BLaER1 treated with 17β-estradiol and CSF1 and Interleukin-3, amounts not matched to agents 10 nM and 100 nM (cell line): Measurements from ENCODE around the gene LVRN.

Experiments
- H3K27ac ChIP-seq, 11 experiments: shearing (Covaris generic); formaldehyde crosslinking; 2 replicates each; pipeline ENCODE4 v1.8.1; 2022
- H3K27me3 ChIP-seq, 11 experiments: shearing (Covaris generic); formaldehyde crosslinking; 2 replicates each; pipeline ENCODE4 v1.8.1; 2022
- H3K36me3 ChIP-seq, 11 experiments: shearing (Covaris generic); formaldehyde crosslinking; 2 replicates each; pipeline ENCODE4 v1.8.1; 2022
- H3K4me1 ChIP-seq, 10 experiments: shearing (Covaris generic); formaldehyde crosslinking; 2 replicates each; pipeline ENCODE4 v1.8.1; 2022
- H3K4me2 ChIP-seq, 11 experiments: shearing (Covaris generic); formaldehyde crosslinking; 2 replicates each; pipeline ENCODE4 v1.8.1; 2022
- H3K4me3 ChIP-seq, 10 experiments: shearing (Covaris generic); formaldehyde crosslinking; 2 replicates each; pipeline ENCODE4 v1.8.1; 2022
- H3K9ac ChIP-seq, 11 experiments: shearing (Covaris generic); formaldehyde crosslinking; 2 replicates each; pipeline ENCODE4 v1.8.1; 2022
- H3K9me3 ChIP-seq, 11 experiments: shearing (Covaris generic); formaldehyde crosslinking; replicated peaks in 1 of 11; 2 replicates each; pipeline ENCODE4 v1.8.1; 2022
- H4K20me1 ChIP-seq, 11 experiments: shearing (Covaris generic); formaldehyde crosslinking; 2 replicates each; pipeline ENCODE4 v1.8.1; 2022
- Cebpa-rat ChIP-seq, 11 experiments: shearing (Covaris generic); IDR thresholded peaks; 2 replicates each; pipeline ENCODE4 v1.8.1; 2022

The LVRN gene

DNA sequence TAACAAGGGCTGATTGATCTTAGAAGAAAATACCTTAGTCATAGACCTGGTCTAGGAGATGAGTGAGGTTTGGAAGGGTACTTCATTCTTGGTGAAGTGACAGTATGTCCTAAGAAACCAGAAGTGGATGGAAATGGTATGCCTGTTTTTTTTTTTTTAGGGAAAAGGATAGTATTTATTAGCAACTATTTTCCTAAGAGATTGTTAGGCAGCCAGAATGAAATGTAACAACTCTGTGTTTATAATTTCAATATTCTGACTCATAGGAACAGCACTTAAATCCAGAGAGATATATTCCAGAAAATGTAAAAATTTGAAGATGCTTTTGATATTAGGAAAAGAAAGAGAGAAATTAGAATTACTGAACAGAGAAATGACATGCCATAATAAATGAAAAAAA, 48.8 kb downstream of the LVRN start:
- no peak for TF ChIP-seq Cebpa-rat (IDR thresholded peaks at IDR 0.05)
- no peaks in the 10 kb centered on the region for H4K20me1 ChIP-seq
- no peaks in the 10 kb centered on the region for H3K27me3 ChIP-seq
- H3K36me3 ChIP-seq: no peaks in the 10 kb centered on the region
- H3K4me2 ChIP-seq: no peak overlapping the region
- H3K9ac ChIP-seq: no peak overlapping the region
- H3K4me1 ChIP-seq: no peaks in the 10 kb centered on the region
- H3K9me3 ChIP-seq: no peaks in the 10 kb centered on the region
- H3K4me3 ChIP-seq: no peak overlapping the region
- H3K27ac ChIP-seq: no peak overlapping the region

- Histone ChIP-seq H3K36me3 (no peaks in the 10 kb centered on the region), H3K9ac (no peak overlapping the region), H3K27me3 (no peaks in the 10 kb centered on the region), H3K27ac (no peak overlapping the region), H3K4me2 (no peak overlapping the region), H3K4me1 (no peaks in the 10 kb centered on the region), H3K4me3 (no peak overlapping the region), H3K9me3 (no peaks in the 10 kb centered on the region), H4K20me1 (no peaks in the 10 kb centered on the region)
- TF ChIP-seq Cebpa-rat (IDR thresholded peaks at IDR 0.05): no peak
Measured at GRCh38 chr5:116013207-116013785, 51.0 kb downstream of the LVRN start.

- no peak for TF ChIP-seq Cebpa-rat (IDR thresholded peaks at IDR 0.05)
- Histone ChIP-seq H3K4me3 (no peak overlapping the region), H3K4me2 (no peak overlapping the region), H3K9me3 (no peaks in the 10 kb centered on the region), H4K20me1 (no peaks in the 10 kb centered on the region), H3K4me1 (no peaks in the 10 kb centered on the region), H3K36me3 (no peaks in the 10 kb centered on the region), H3K9ac (no peak overlapping the region), H3K27me3 (no peaks in the 10 kb centered on the region), H3K27ac (no peak overlapping the region)
Measured at GRCh38 chr5:116013936-116014335, 51.7 kb downstream of the LVRN start.

GRCh38 chr5:116023619-116024018, 61.3 kb downstream of the LVRN start:
- Histone ChIP-seq H3K4me3 (no peak overlapping the region), H3K27me3 (no peaks in the 10 kb centered on the region), H3K9ac (no peak overlapping the region), H3K9me3 (no peaks in the 10 kb centered on the region), H3K4me2 (no peak overlapping the region), H4K20me1 (no peaks in the 10 kb centered on the region), H3K27ac (no peak overlapping the region), H3K4me1 (no peaks in the 10 kb centered on the region), H3K36me3 (no peaks in the 10 kb centered on the region)
- TF ChIP-seq Cebpa-rat (IDR thresholded peaks at IDR 0.05): no peak

DNA sequence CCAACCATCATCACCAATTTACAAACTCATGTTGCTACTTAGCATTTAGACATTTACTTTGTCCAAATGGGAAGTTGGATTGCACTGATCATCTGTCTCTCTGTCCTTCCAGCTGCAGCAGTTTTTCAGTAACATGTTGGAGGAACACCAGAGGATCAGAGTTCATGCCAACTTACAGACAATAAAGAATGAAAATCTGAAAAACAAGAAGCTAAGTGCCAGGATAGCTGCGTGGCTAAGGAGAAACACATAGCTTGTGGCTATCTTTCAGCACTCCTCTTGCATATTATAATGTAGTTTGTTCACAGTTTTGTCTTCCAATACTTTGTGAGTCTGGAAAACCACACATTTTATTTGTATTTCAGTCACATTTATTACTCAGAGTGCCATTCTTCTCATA, 63.6 kb downstream of the LVRN start:
- no peaks in the 10 kb centered on the region for H3K4me1 ChIP-seq
- H3K4me3 ChIP-seq: no peak overlapping the region
- TF ChIP-seq Cebpa-rat (IDR thresholded peaks at IDR 0.05): no peak
- no peaks in the 10 kb centered on the region for H3K36me3 ChIP-seq
- H3K27me3 ChIP-seq: no peaks in the 10 kb centered on the region
- no peaks in the 10 kb centered on the region for H4K20me1 ChIP-seq
- H3K27ac ChIP-seq: no peak overlapping the region
- no peak overlapping the region for H3K9ac ChIP-seq
- H3K4me2 ChIP-seq: no peak overlapping the region
- H3K9me3 ChIP-seq: no peaks in the 10 kb centered on the region

- Histone ChIP-seq H3K4me1 (peaks cover 3 to 11% (median 5%) of the 10 kb centered on the region in 10 experiments; a peak in 16 of 20 replicates), H3K4me2 (peak within 1 kb of the TSS in 3 of 11 experiments; percentile 5 to 44 (median 19); a peak in 3 of 22 replicates), H3K9me3 (no peaks in the 10 kb centered on the region), H3K9ac (no peak within 1 kb of the TSS), H3K36me3 (no peaks in the 10 kb centered on the region), H3K27me3 (no peaks in the 10 kb centered on the region), H4K20me1 (no peaks in the 10 kb centered on the region), H3K4me3 (no peak within 1 kb of the TSS), H3K27ac (no peak within 1 kb of the TSS)
- peak in 2 of 11 experiments; percentile 26 to 30; a peak in 1 of 22 replicates for TF ChIP-seq Cebpa-rat (IDR thresholded peaks at IDR 0.05)
Measured at GRCh38 chr5:116032094-116032517, 69.8 kb downstream of the LVRN start, which contains the start of gene ARL14EPL. TSS of gene ARL14EPL (plus strand) at chr5:116032472. CDS start at chr5:116051466, 18,994 bp downstream.

- Histone ChIP-seq H3K27me3 (no peaks in the 10 kb centered on the region), H3K4me3 (no peak overlapping the region), H3K4me2 (no peak overlapping the region), H3K4me1 (peaks cover 7 to 19% (median 12%) of the 10 kb centered on the region in 10 experiments), H3K9ac (no peak overlapping the region), H3K36me3 (no peaks in the 10 kb centered on the region), H3K9me3 (no peaks in the 10 kb centered on the region), H3K27ac (no peak overlapping the region), H4K20me1 (no peaks in the 10 kb centered on the region)
- TF ChIP-seq Cebpa-rat (IDR thresholded peaks at IDR 0.05): no peak
Measured at GRCh38 chr5:116032991-116033390, 70.7 kb downstream of the LVRN start.

DNA sequence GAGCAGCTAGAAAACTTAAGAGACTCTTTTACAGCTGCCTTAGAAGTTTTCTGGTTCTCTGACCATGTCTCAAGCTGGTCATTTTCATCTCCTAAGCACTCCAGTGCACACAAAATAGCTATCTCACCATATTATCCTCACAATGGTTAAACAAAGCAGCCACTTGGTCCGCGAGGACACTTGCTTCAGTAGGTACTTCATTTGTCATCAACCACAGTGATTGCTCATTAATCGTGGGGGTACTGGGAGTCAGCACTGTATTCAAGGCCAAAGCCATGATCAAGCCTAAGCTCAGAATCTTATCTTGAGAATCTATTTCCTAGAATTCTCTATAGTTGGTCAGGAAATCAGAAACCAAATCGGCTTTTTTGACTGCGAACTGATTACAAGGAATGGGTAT, 72.8 kb downstream of the LVRN start:
- TF ChIP-seq Cebpa-rat (IDR thresholded peaks at IDR 0.05): no peak
- H3K27ac ChIP-seq: no peak overlapping the region

GRCh38 chr5:116037236-116037822, 75.1 kb downstream of the LVRN start:
- TF ChIP-seq Cebpa-rat (IDR thresholded peaks at IDR 0.05): no peak
- Histone ChIP-seq H3K4me3 (no peak overlapping the region), H3K9me3 (no peaks in the 10 kb centered on the region), H3K4me2 (peak overlapping the region in 8 of 11 experiments; percentile 20 to 87 (median 66); a peak in 11 of 22 replicates), H3K9ac (no peak overlapping the region), H4K20me1 (no peaks in the 10 kb centered on the region), H3K27me3 (no peaks in the 10 kb centered on the region), H3K4me1 (peaks cover 16 to 33% (median 25%) of the 10 kb centered on the region in 10 experiments), H3K27ac (no peak overlapping the region), H3K36me3 (no peaks in the 10 kb centered on the region)

More for the DNA sequence above, 72.8 kb downstream of the LVRN start:
- no peaks in the 10 kb centered on the region for H4K20me1 ChIP-seq
- H3K4me3 ChIP-seq: no peak overlapping the region
- no peaks in the 10 kb centered on the region for H3K36me3 ChIP-seq
- H3K4me1 ChIP-seq: peaks cover 20 to 36% (median 26%) of the 10 kb centered on the region in 10 experiments
- no peak overlapping the region for H3K9ac ChIP-seq
- H3K9me3 ChIP-seq: no peaks in the 10 kb centered on the region
- H3K4me2 ChIP-seq: no peak overlapping the region
- H3K27me3 ChIP-seq: no peaks in the 10 kb centered on the region

DNA sequence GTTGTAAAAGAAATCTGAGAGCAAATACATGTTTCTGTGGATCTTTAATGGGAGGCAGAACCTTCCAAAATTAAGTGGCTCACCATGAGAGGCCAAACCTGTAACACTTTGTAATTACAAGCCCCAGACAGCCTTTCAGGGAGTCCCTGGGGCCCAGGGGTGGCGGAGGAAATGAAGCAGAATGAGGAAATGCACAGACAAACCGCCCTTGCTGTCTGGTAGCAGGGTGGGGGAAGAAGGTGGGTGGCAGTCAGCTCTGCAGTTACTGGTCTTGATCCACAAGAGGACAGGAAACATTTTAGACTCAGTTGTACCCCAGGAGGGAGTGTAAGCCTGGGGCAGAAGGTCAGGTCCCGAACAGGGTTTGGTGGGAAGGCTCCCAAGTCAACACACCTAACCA, 76.5 kb downstream of the LVRN start:
- no peak for TF ChIP-seq Cebpa-rat (IDR thresholded peaks at IDR 0.05)
- no peak overlapping the region for H3K4me3 ChIP-seq
- no peaks in the 10 kb centered on the region for H3K9me3 ChIP-seq
- peak overlapping the region in 4 of 11 experiments; percentile 13 to 24 (median 15); a peak in 3 of 22 replicates for H3K9ac ChIP-seq
- H3K4me2 ChIP-seq: peak overlapping the region; percentile 43 to 87 (median 77)
- H3K4me1 ChIP-seq: peaks cover 16 to 32% (median 25%) of the 10 kb centered on the region in 10 experiments
- H4K20me1 ChIP-seq: no peaks in the 10 kb centered on the region
- H3K27me3 ChIP-seq: no peaks in the 10 kb centered on the region
- peak overlapping the region in 9 of 11 experiments; percentile 9 to 67 (median 57); a peak in 13 of 22 replicates for H3K27ac ChIP-seq
- H3K36me3 ChIP-seq: no peaks in the 10 kb centered on the region
